GM23248 (cell line): Measurements from ENCODE around the gene FADS6.

ENCODE experiments used
- EZH2 ChIP-seq: fragments of 200-600 bp; sonication (generic); IDR thresholded peaks from 2 replicates; pipeline ENCODE4 v1.6.1; 2018; ENCODE audit warnings: antibody characterized with exemption, mild to moderate bottlenecking; ENCODE audit not compliant: insufficient read depth, poor library complexity, severe bottlenecking
- EZH2phosphoT487 ChIP-seq: fragments of 200-600 bp; sonication (generic); IDR thresholded peaks from 2 replicates; pipeline ENCODE4 v1.6.1; 2018; ENCODE audit warnings: antibody characterized with exemption, moderate library complexity, mild to moderate bottlenecking, low read depth; ENCODE audit not compliant: insufficient read depth

DNA sequence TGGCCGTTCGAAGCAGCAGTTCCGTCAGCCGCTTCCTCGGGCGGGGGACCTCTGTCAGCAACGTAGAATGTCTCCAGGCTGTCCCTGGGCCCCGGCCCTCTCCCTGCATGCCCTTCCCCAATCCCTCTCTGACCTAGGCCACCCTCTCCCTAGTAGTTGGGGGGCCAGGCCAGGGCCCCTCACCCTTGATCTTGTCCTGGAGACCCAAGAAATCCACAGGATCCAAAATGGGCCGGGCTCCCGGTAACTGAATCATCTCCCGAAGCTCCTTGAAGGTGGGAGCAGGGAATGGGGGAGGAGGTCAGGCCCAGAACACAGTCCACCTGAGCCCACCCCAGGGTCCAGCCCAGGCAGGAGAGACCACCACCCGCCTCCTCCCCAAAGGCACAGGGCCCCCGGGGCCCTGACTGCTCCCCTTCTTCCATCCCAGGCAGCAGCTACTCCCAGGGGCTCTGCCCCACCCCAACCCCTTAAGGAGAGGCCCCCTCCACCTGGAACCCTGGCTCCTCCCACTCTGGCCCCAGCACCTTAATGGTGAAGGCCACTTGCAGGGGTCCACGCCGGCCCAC is 29.1 kb downstream of the FADS6 start:
- TF ChIP-seq EZH2phosphoT487 = no peak
- no peak for TF ChIP-seq EZH2
